Panc1 (cell line): ENCODE results near the gene COL27A1. TPM values are rescaled to one million over a fixed set of nuclear protein-coding genes. Genes with fewer than 3 reads are reported as not detected.

Source experiments
- ATAC-seq: fragments of 200-7000 bp; cut with Tn5 transposase; 2 replicates; pipeline ENCODE4 v1.9.1; 2020; ENCODE audit warnings: mild to moderate bottlenecking, moderate library complexity
- BruUV-seq: library from RNA; stranded (reverse); fragments of 400-500 nt; replicated peaks from 2 replicates; lab custom pipeline; 2021; lab: Mats Ljungman, UMichigan
- CTCF ChIA-PET: fragments of 300-600 bp; sonication (Branson Sonifier 250); formaldehyde crosslinking; loops from one replicate; lab custom pipeline; 2022; ENCODE audit warnings: antibody characterized with exemption; lab: Charles Lee
- POLR2A ChIA-PET: fragments of 300-600 bp; sonication (Branson Sonifier 250); formaldehyde crosslinking; loops from one replicate; lab custom pipeline; 2022; ENCODE audit warnings: antibody characterized with exemption; lab: Charles Lee
- DNase-seq: peaks from one replicate; pipeline ENCODE4 v3.0.0-alpha.2; 2010; ENCODE audit warnings: low read depth, low spot score
- H3K27ac ChIP-seq: 2 replicates; pipeline ENCODE4 v1.5.1; 2011; ENCODE audit warnings: mild to moderate bottlenecking, low read length, inconsistent platforms
- H3K27me3 ChIP-seq: fragments of 200-500 bp; sonication (Bioruptor generic); 2 replicates; pipeline ENCODE4 v1.6.0; 2014; ENCODE audit warnings: low read length, inconsistent platforms; ENCODE audit not compliant: control insufficient read depth, insufficient read depth
- H3K36me3 ChIP-seq: fragments of 200-500 bp; sonication (Bioruptor generic); 2 replicates; pipeline ENCODE4 v1.5.1; 2014; ENCODE audit warnings: inconsistent platforms, mild to moderate bottlenecking, low read length, moderate library complexity; ENCODE audit not compliant: control insufficient read depth, insufficient read depth
- H3K4me1 ChIP-seq: 2 replicates; pipeline ENCODE4 v1.5.1; 2011; ENCODE audit warnings: inconsistent platforms, mild to moderate bottlenecking, low read length, moderate library complexity; ENCODE audit not compliant: control insufficient read depth, insufficient read depth
- H3K4me3 ChIP-seq, 2 experiments: 2 replicates each; pipeline ENCODE4 v1.5.1; 2011 to 2012; ENCODE audit warnings: low read depth in 2 of 2, low read length in 2 of 2, mild to moderate bottlenecking in 2 of 2, inconsistent platforms in 1 of 2, moderate library complexity in 1 of 2
- H3K9me3 ChIP-seq: fragments of 200-500 bp; sonication (Bioruptor generic); 2 replicates; pipeline ENCODE4 v1.5.1; 2014; ENCODE audit warnings: low read depth, mild to moderate bottlenecking, inconsistent platforms, low read length, moderate library complexity; ENCODE audit not compliant: control insufficient read depth, insufficient read depth
- POLR2AphosphoS5 ChIP-seq: IDR thresholded peaks from 2 replicates; pipeline ENCODE4 v1.6.1; 2012; ENCODE audit warnings: mild to moderate bottlenecking, low read depth, low read length, moderate library complexity
- SIN3A ChIP-seq: IDR thresholded peaks from 2 replicates; pipeline ENCODE4 v1.6.1; 2012; ENCODE audit warnings: low read depth, mild to moderate bottlenecking, low read length, moderate library complexity, borderline replicate concordance; ENCODE audit not compliant: insufficient read depth
- TCF7L2 ChIP-seq: IDR thresholded peaks from 2 replicates; pipeline ENCODE4 v1.6.1; 2011; ENCODE audit warnings: mild to moderate bottlenecking, low read depth, low read length, inconsistent platforms
- in situ Hi-C: cut with HindIII; loops from 2 replicates; pipeline ENCODE4 v1.10.0; 2016; ENCODE audit warnings: low sequenced_read_pairs, low pct_unique_long_range_greater_than_20kb
- intact Hi-C: fragments of 100-400 bp; cut with micrococcal nuclease; formaldehyde crosslinking; loops from one replicate; pipeline ENCODE4 v1.10.0; 2022; ENCODE audit not compliant: unreplicated experiment
- total RNA-seq: library from RNA; stranded (reverse); gene quantifications from one replicate; pipeline ENCODE4 v1.2.1, GENCODE V29; 2021; ENCODE audit not compliant: unreplicated experiment
- TF ChIP-seq, protein P1 (sequence below): fragments of 450-650 bp; IDR thresholded peaks from 2 replicates; pipeline ENCODE4 v1.5.1; 2017; ENCODE audit warnings: mild to moderate bottlenecking
- TF ChIP-seq, protein P2 (sequence below), 2 experiments: IDR thresholded peaks; 2 replicates each; pipeline ENCODE4 v1.6.1; 2011 to 2012; ENCODE audit warnings: low read depth in 2 of 2, control low read depth in 1 of 2, low read length in 1 of 2, mild to moderate bottlenecking in 1 of 2, moderate library complexity in 1 of 2; ENCODE audit not compliant: insufficient read depth in 1 of 2

COL27A1 gene
- total RNA-seq, 1 experiment from 2014 or later: 5.1 TPM

DNA sequence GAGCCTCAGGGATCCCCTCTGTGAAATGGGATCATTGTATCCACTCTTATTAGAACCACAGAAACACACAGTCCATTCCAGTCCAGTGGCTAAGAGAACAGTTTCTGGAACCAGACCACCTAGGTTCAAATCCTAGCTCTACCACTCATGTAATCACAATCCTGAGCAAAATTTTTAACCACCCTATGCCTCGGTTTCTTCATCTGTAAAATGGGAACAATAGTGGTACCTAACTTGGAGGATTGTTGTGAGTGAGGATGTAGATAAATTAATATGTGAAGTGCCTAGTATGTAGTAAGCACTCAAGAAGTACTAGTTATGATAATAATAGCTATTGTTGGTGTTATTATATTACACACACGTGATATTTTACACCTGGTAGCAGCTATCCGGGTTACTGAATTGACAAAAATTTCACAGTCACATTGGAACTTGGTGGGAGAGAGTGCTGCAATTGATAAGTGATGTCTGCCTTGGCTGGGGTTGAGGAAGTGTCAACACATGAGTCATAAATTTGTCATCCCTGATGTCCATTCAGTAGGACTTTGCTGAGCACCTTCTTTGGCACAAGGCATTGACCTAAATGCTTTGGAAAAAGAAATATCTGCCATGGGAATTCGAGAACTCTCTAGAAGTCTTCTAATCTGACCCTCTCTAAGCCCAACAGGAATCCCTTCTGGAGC is 68.4 kb downstream of the COL27A1 start:
- in situ Hi-C loops (no loop called here), intact Hi-C loops (no loop called here)
- peak; percentile 66 for DNase-seq
- BruUV-seq: no TSS peak
- Histone ChIP-seq H3K27me3 (no peaks in the 10 kb centered on the region), H3K27ac (no peak overlapping the region), H3K4me1 (no peaks in the 10 kb centered on the region), H3K9me3 (no peaks in the 10 kb centered on the region), H3K36me3 (no peaks in the 10 kb centered on the region), H3K4me3 (no peak overlapping the region)
- ChIA-PET CTCF (no interaction called here), POLR2A (no interaction called here)
- TF ChIP-seq SIN3A: no peak
- TF ChIP-seq, protein P1, sequence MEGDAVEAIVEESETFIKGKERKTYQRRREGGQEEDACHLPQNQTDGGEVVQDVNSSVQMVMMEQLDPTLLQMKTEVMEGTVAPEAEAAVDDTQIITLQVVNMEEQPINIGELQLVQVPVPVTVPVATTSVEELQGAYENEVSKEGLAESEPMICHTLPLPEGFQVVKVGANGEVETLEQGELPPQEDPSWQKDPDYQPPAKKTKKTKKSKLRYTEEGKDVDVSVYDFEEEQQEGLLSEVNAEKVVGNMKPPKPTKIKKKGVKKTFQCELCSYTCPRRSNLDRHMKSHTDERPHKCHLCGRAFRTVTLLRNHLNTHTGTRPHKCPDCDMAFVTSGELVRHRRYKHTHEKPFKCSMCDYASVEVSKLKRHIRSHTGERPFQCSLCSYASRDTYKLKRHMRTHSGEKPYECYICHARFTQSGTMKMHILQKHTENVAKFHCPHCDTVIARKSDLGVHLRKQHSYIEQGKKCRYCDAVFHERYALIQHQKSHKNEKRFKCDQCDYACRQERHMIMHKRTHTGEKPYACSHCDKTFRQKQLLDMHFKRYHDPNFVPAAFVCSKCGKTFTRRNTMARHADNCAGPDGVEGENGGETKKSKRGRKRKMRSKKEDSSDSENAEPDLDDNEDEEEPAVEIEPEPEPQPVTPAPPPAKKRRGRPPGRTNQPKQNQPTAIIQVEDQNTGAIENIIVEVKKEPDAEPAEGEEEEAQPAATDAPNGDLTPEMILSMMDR: no peak
- no peak for TF ChIP-seq TCF7L2
- TF ChIP-seq, protein P2, sequence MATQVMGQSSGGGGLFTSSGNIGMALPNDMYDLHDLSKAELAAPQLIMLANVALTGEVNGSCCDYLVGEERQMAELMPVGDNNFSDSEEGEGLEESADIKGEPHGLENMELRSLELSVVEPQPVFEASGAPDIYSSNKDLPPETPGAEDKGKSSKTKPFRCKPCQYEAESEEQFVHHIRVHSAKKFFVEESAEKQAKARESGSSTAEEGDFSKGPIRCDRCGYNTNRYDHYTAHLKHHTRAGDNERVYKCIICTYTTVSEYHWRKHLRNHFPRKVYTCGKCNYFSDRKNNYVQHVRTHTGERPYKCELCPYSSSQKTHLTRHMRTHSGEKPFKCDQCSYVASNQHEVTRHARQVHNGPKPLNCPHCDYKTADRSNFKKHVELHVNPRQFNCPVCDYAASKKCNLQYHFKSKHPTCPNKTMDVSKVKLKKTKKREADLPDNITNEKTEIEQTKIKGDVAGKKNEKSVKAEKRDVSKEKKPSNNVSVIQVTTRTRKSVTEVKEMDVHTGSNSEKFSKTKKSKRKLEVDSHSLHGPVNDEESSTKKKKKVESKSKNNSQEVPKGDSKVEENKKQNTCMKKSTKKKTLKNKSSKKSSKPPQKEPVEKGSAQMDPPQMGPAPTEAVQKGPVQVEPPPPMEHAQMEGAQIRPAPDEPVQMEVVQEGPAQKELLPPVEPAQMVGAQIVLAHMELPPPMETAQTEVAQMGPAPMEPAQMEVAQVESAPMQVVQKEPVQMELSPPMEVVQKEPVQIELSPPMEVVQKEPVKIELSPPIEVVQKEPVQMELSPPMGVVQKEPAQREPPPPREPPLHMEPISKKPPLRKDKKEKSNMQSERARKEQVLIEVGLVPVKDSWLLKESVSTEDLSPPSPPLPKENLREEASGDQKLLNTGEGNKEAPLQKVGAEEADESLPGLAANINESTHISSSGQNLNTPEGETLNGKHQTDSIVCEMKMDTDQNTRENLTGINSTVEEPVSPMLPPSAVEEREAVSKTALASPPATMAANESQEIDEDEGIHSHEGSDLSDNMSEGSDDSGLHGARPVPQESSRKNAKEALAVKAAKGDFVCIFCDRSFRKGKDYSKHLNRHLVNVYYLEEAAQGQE (IDR thresholded peaks at IDR 0.05; ENCODE audit: insufficient read depth in 1 of 2, low read depth in 2 of 2, low read length in 1 of 2): no peak
- no peak for TF ChIP-seq POLR2AphosphoS5
- ATAC-seq: peak; percentile 73

DNA sequence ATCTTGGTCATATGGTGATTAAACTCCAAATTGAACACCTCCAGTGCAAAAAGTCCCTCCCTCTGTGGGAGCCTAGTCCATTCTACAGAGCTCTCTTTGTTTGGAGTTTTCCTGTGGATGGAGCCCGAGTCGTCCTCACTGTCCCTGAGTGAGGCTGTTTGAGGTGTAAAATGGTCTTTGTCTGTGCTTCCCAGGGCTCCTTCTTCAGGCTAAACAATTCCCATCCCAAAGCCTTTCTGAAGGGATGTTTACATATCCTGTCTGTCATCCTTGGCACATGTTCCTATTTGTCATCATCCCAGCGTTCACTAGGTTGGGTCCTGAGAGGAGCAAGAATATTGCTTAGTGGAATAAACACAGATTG is 68.9 kb downstream of the COL27A1 start:
- DNase-seq (peak; percentile 81), ATAC-seq (peak; percentile 72)
- Histone ChIP-seq H3K9me3 (no peaks in the 10 kb centered on the region), H3K4me1 (no peaks in the 10 kb centered on the region), H3K27me3 (no peaks in the 10 kb centered on the region), H3K4me3 (no peak overlapping the region), H3K36me3 (no peaks in the 10 kb centered on the region), H3K27ac (no peak overlapping the region)
- in situ Hi-C loops (no loop called here), intact Hi-C loops (no loop called here)
- TF ChIP-seq, protein P2 (IDR thresholded peaks at IDR 0.05; ENCODE audit: insufficient read depth in 1 of 2, low read depth in 2 of 2, low read length in 1 of 2): no peak
- TF ChIP-seq POLR2AphosphoS5 (no peak), SIN3A (no peak), TCF7L2 (no peak)
- TF ChIP-seq, protein P1: no peak
- ChIA-PET CTCF (no interaction called here), POLR2A (no interaction called here)
- no TSS peak for BruUV-seq
